HG03060 (cell line): ENCODE data around the gene NACC2.

ENCODE experiments used
- ATAC-seq: cut with Tn5 transposase; IDR thresholded peaks from one replicate; pipeline ENCODE4 v1.9.1; 2021; ENCODE audit warnings: low read depth, moderate number of reproducible peaks; ENCODE audit not compliant: unreplicated experiment

The NACC2 gene

DNA sequence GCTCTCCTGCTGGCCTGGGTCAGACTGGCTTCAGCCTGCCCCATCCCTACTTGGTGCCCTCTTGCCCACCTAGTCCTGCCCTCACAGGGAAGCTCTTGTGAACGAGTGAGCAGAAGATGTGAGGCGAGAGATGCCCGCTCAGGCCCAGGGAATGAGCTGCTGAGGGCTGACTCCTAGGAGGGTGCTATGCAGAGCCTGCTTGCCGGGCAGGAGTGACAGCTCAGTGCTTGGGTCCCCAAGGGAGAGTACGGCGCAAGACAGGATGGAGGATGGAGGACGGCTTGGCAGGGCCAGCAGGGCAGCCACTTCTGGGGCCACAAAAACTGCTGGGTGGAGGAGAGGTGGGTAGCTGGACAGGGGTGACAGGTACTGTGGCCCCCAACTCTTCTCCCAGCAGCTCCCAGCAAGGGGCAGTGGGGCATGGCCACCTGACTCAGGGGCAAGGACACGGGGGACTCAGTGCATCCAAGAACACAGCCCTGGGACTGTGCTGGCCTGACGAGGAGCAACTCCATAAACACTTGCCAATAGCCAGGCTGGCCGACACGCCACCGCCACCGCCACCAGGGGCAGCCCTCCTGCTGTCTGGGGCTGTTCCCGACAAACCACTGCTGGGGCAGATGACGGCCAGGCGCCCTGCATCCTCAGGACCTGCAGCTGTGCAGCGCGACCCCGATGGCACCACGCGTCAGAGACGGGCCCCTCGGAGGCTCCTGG is 78.4 kb downstream of the NACC2 start:
- ATAC-seq: no peak

DNA sequence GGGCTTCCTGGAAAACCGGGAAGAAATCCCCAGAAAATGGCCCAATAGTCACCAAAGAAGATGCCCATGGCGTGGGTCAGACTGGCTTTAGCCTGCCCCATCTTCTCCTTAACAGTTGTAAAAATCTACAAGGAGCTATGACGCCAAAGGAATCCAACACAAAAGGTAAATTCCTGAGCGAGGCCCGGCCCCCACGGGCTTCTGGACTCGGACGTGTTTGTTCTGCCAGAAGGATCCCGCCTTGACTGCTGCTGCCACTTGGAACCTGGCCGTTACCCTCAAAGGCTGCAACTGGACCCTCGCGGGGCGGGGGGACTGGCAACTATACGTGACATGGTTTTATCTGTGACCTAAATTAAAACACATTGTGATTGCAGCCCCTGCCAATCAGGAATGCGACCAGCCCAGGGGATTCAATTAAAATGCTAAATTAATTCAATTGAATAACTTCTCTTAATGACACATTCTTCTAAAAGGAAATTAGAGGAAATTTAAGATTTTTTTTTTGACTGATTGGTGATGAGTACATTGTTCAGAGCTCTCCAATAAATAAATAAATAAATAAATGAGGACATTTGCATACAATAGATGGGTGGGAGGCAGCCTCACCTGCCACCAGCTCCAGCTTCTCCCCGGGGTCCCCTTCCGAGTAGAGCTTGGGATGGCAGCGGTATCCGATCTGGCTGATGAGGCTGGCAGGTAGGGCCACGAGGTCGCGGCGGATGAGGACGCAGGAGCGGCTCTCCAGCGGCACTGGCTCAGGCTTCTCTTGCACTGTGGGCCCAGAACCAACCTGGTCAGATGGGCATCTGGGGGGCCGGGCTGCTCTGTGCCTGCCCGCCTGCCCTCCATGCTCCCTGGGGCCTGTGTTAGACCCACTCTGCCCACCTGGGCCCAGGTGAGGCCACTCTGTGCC is 79.2 kb downstream of the NACC2 start:
- no peak for ATAC-seq

DNA sequence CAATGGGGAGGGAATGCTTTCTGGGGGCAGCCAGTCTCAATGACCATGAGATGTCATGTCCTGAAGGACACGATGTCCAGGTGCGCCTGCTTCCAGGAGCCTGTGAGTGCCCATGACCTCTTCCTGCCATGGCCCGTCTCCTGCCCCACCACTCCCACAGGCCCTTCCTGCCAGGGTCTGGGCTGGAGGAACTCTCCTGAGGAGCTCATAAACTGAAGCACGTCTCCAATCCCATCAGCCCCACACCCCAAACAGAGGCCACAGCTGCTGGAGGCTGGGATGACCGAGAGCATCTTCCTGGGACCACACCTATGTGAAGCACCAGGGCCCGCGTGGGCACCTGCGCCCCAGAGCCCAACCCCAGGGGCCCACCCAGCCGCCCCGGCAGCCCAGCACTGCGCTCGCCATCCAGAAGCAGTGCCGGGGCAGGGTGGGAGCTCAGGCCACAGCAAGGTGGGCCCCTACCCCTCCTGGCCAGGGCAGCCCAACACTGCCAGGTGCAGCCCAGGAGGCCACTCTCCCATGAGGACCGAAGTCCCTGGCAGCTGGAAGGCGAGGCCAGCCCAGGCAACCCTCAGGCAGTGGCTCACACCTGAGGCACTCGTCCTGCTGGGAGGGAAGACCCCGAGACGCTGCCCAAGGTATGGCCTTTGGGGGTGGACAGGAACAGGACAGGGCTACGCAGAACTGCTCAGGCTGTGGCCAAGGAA is 80.0 kb downstream of the NACC2 start:
- no peak for ATAC-seq

DNA sequence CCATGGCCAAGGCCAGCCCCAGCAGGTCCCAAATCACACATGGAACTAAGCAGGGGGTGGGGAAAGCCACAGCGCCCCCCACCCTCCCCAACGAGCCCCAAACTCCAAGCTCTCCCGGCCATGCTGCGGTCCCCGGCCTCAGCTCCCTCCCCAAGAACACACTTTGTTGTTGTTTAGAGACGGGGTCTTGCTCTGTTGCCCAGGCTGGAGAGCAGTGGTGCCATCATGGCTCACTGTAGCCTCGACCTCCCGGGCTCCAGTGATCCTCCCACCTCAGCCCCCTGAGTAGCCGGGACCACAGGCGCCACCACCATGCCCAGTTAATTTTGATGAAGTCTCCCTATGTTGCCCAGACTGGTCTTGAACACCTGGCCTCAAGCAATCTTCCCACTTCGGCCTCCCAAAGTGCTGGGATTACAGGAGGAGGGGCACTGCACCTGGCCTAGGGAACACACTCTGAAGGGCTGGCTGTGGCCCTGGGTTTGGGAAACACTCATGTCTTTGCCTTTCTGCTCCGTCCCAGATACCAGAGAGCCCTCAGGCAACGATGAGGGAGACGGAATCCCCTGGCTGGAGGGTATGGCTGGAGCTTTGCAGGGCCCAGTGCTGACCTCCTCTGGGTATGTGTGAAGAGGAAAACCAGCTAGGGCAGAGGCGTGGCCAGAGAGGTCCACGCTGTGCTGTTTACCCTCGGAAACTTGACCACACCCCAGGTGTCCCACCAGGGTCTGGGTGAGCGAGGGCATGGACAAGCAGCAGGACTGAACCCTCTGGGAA is 80.8 kb downstream of the NACC2 start:
- ATAC-seq: no peak

- ATAC-seq: no peak
These were observed 81.5 kb downstream of the NACC2 start for GRCh38 chr9:136013524-136014034.

GRCh38 chr9:136013116-136013515 is 82.0 kb downstream of the NACC2 start:
- no peak for ATAC-seq

DNA sequence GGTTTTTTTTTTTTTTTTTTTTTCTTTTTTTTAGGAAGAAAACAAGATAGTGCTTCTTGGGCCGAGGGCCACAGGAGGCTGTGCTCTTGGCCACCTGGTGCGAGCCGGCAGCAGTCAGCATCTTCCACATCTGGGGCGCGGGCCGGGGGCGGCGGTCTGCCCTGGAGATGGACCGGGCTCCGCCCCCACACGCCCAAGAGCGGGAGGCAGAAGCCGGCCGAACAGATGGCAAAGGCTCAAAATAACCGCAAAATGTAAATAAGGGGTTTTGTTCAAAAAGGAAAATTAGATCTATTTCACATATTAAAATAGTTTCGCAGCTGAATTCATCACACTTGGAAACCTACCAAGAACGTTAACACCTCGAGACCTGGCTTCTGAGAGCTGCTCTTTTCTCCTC is 82.4 kb downstream of the NACC2 start:
- no peak for ATAC-seq

GRCh38 chr9:136011703-136012496 is 83.2 kb downstream of the NACC2 start:
- ATAC-seq: no peak

GRCh38 chr9:136011376-136011702 is 83.8 kb downstream of the NACC2 start:
- ATAC-seq: no peak

GRCh38 chr9:136010615-136011361 is 84.3 kb downstream of the NACC2 start:
- no peak for ATAC-seq

DNA sequence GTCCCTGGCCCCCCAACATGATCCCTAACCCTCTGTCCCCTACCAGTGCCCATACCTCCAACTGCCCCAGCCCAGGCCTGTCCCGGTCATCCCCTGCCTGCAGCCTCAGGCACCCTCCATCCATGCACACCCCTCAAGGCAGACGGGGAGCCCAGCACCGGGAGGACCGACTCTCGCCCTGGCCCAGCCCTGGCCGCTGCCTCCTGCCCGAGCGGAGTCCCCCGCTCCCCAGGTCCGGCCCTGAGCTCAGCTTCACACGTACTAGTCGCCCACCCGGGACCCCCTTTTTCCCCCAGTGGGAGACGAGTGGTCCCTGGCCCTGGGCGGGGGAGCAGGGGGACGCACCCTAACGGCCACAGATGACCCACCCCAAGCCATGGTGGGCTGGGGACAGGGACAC is 84.9 kb downstream of the NACC2 start:
- ATAC-seq: no peak

DNA sequence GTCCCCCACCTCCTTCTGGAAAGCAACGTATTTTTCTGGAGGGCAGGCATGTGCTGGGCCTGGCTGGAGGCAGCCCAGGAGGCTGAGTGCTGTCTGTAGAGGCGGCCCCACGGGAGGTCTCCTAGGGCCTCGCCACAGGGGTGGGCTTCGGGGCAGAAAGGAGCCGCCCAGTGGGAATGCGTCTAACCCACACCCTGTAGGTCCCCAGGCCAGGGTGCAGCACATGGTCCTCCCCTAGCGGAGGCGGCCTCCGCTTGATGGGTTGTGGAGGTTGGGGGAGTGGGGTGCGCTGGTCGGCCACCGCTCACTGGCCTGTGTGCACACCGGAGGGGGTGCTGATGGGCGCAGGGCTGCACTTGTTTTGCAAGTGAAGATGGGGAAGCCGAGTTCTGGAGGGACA is 85.6 kb downstream of the NACC2 start:
- ATAC-seq: no peak

DNA sequence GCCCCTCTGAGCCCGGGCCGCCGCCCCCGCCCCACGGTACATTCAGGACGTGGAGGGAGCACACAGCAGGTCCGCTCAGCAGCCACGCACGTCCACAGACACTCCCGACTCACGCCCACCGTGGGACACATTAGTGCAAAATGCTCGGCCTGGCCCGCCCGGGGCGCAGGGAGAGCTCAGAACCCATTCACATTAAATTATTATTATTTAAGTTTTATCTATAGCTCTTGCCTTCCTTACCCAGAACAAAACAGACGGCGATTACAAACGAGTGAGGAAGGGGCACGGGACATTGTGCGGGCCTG is 86.4 kb downstream of the NACC2 start:
- no peak for ATAC-seq

DNA sequence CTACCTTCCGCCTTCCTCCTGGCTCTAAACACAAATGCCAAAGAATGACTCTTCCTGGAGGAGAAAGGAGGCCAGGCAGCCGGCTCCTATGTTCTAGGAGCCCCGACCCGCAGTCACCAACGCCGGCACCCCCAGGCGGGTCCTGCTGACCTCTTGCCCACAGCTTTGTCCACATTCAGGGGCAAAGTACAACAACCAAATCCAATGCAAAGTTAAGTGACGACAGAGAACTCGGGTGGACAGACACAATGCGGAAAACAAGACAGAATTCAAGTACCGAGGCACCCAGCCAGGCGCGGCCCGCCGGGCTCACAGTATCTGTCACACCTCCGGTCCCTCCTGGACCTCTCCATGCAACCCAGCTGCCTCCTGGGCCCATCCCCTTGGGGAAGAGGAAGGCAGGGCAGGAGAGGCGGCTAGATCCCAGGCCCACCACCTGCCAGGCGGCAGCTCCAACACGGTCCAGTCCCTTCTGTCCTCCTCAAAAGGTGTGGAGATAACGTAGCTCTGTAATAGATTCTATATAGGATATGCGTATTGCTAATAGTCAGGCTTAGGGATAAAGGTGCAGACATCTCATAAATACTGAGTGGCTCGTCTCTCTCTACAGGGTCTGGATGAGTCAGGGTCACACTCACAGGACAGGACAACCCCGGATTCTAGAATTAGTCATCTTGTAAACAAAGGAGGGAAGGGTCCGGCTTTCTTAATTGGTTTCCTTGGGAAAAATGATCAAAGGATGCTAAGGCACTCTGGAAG is 87.0 kb downstream of the NACC2 start:
- no peak for ATAC-seq

GRCh38 chr9:136007276-136007933 is 87.7 kb downstream of the NACC2 start:
- ATAC-seq: no peak

DNA sequence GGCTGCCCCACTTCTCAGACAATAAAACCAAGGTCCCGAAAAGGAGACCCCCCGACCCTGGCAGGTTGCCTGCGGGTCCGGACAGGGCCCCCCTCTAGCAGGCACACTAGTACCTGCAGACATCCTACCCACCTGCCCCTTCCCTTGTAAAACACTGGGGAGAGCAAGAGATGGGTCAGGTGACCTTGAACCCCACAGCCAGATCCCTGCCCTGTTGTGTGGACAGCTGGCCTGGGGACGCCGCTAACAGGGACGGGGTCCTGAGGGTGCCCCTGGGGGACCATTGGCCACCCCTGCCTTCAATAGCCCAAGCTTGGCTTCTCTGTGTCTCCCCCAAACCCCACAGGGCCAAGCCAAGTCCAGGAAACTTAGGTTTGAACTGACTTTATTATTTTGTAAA is 88.9 kb downstream of the NACC2 start:
- no peak for ATAC-seq

GRCh38 chr9:136004712-136005111 is 90.4 kb downstream of the NACC2 start:
- ATAC-seq: no peak

DNA sequence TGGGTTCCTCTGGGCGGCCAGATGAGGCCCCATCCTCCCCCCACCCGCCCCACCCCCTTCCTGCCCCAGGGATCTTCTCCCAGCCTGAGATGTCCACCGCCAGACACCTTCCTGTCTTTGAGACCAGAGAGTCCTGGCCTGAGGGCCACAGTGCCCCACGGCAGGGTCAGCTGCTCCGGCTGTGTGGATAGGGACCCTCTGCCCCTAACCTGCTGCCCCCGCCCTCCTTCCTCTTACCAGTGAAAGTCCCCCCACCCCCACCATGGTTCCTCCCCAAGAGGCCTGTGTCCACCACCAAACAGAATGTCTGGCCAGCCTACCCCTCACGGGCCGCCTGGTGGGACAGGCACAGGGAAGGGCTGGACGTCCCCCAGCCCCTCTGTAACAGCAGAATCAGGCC is 90.9 kb downstream of the NACC2 start:
- ATAC-seq: no peak
